Mesendoderm (in vitro differentiated cells): Measurements from ENCODE around the gene GJC1.

Experiments used
- DNase-seq: peaks from one replicate; pipeline ENCODE4 v3.0.0; 2013
- H2AK5ac ChIP-seq: 2 replicates; pipeline ENCODE4 v1.6.1; 2013; ENCODE audit warnings: low read length, inconsistent platforms
- H2BK120ac ChIP-seq: 2 replicates; pipeline ENCODE4 v1.6.1; 2013; ENCODE audit warnings: low read depth, mild to moderate bottlenecking, low read length, moderate library complexity, mixed read lengths
- H2BK15ac ChIP-seq: replicated peaks from 2 replicates; pipeline ENCODE4 v1.6.1; 2013; ENCODE audit warnings: low read depth, mild to moderate bottlenecking, moderate library complexity
- H2BK5ac ChIP-seq: 2 replicates; pipeline ENCODE4 v1.6.1; 2013; ENCODE audit warnings: low read length, inconsistent platforms
- H3K18ac ChIP-seq: 2 replicates; pipeline ENCODE4 v1.6.1; 2013; ENCODE audit warnings: mild to moderate bottlenecking, low read length, mixed read lengths
- H3K23ac ChIP-seq: one replicate; pipeline ENCODE4 v1.6.1; 2013; ENCODE audit warnings: low read length
- H3K27ac ChIP-seq: 2 replicates; pipeline ENCODE4 v1.5.1; 2013; ENCODE audit warnings: low read depth, mild to moderate bottlenecking, inconsistent platforms, low read length, moderate library complexity
- H3K27me3 ChIP-seq: 2 replicates; pipeline ENCODE4 v1.6.1; 2013; ENCODE audit warnings: low read length, control low read depth, mild to moderate bottlenecking, inconsistent platforms; ENCODE audit not compliant: insufficient read depth, poor library complexity
- H3K36me3 ChIP-seq: 2 replicates; pipeline ENCODE4 v1.6.1; 2013; ENCODE audit warnings: low read length, inconsistent platforms; ENCODE audit not compliant: control insufficient read depth, insufficient read depth
- H3K4ac ChIP-seq: one replicate; pipeline ENCODE4 v1.6.1; 2013; ENCODE audit warnings: low read depth, mild to moderate bottlenecking, low read length, moderate library complexity
- H3K4me1 ChIP-seq: 2 replicates; pipeline ENCODE4 v1.6.1; 2013; ENCODE audit warnings: low read depth, low read length, inconsistent platforms; ENCODE audit not compliant: control insufficient read depth
- H3K4me2 ChIP-seq: 2 replicates; pipeline ENCODE4 v1.6.1; 2013; ENCODE audit warnings: low read length
- H3K4me3 ChIP-seq: 2 replicates; pipeline ENCODE4 v1.5.1; 2013; ENCODE audit warnings: mild to moderate bottlenecking, low read length
- H3K56ac ChIP-seq: one replicate; pipeline ENCODE4 v1.6.1; 2013; ENCODE audit warnings: low read length
- H3K79me1 ChIP-seq: 2 replicates; pipeline ENCODE4 v1.6.1; 2013; ENCODE audit warnings: low read length, inconsistent platforms
- H3K79me2 ChIP-seq: 2 replicates; pipeline ENCODE4 v1.6.1; 2013; ENCODE audit warnings: mild to moderate bottlenecking, low read length; ENCODE audit not compliant: control insufficient read depth, insufficient read depth
- H3K9ac ChIP-seq: 2 replicates; pipeline ENCODE4 v1.6.1; 2013; ENCODE audit warnings: low read length, inconsistent platforms
- H4K5ac ChIP-seq: one replicate; pipeline ENCODE4 v1.6.1; 2013; ENCODE audit warnings: low read length
- H4K8ac ChIP-seq: one replicate; pipeline ENCODE4 v1.6.1; 2013; ENCODE audit warnings: low read depth, mild to moderate bottlenecking, control low read depth, low read length, moderate library complexity
- WGBS: extraction: QIAGEN DNeasy Blood & Tissue Kit; methylation state at CpG from one replicate; pipeline ENCODE4 v1.1.7; 2013; ENCODE audit warnings: low lambda C conversion rate, missing lambda C conversion rate; ENCODE audit not compliant: insufficient coverage; ENCODE audit errors: extremely low coverage; 5-methylcytosine and 5-hydroxymethylcytosine counted together

Gene GJC1

DNA sequence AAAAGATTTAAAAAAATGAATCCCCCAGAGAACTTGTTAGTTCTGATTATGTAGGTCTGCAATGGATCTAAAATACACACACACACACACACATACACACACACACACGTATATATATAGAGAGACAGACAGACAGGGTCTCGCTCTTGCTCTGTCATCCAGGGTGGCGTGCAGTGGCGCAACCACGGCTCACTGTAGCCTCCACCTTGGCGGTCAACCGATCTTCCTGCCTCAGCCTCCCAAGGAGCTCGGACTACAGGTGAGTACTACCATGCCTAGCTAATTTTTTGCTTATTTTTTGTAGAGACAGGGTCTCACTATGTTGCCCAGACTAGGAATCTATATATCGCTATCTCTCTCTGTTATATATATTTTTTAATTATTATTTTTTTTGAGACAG is 33.4 kb downstream of the GJC1 start:
- no peak for DNase-seq
- Histone ChIP-seq H3K79me1 (peaks cover 4% of the 10 kb centered on the region), H3K4me2 (no peak overlapping the region), H3K56ac (no peak overlapping the region), H2BK120ac (no peak overlapping the region), H3K27ac (no peak overlapping the region), H3K4me1 (no peaks in the 10 kb centered on the region), H2AK5ac (no peak overlapping the region), H3K23ac (no peak overlapping the region), H3K4me3 (no peak overlapping the region), H2BK15ac (no peak overlapping the region), H3K18ac (no peak overlapping the region), H4K8ac (no peak overlapping the region), H3K27me3 (no peaks in the 10 kb centered on the region), H4K5ac (no peak overlapping the region), H3K79me2 (no peaks in the 10 kb centered on the region), H3K9ac (no peak overlapping the region), H3K4ac (no peak overlapping the region), H3K36me3 (peaks cover 2% of the 10 kb centered on the region), H2BK5ac (no peak overlapping the region)
- WGBS = no CpG with 5 or more reads among the region's 9 CpGs

DNA sequence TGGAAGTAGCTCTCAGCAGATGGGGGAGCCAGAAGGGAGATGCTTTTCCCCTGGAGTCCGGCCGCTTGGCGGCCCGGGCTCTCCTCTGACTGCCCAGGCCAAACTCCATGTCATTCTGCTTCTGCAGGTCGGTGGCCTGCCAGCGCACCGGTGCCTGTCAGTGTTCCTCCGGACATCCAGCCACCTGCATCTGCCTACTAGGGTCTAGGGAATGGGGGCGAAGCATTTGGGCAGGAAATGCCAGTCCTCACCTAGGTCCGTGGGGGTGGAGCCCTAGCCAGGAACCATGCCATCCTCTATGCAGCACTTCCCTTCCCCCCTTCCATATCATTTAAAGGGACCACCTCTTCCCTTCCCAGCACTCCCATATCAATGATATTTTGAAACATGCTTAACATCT is 34.2 kb downstream of the GJC1 start:
- no peaks in the 10 kb centered on the region for H3K36me3 ChIP-seq
- no peaks in the 10 kb centered on the region for H3K79me2 ChIP-seq
- WGBS = no CpG with 5 or more reads among the region's 10 CpGs
- no peak overlapping the region for H3K9ac ChIP-seq
- no peak overlapping the region for H2BK120ac ChIP-seq
- H3K79me1 ChIP-seq = peaks cover 2% of the 10 kb centered on the region
- H4K5ac ChIP-seq = no peak overlapping the region
- H3K27ac ChIP-seq = no peak overlapping the region
- H3K4me3 ChIP-seq = no peak overlapping the region
- no peak overlapping the region for H2AK5ac ChIP-seq
- H2BK15ac ChIP-seq = no peak overlapping the region
- no peak overlapping the region for H2BK5ac ChIP-seq
- H3K4me2 ChIP-seq = no peak overlapping the region
- H3K4ac ChIP-seq = no peak overlapping the region
- H3K4me1 ChIP-seq = no peaks in the 10 kb centered on the region
- no peaks in the 10 kb centered on the region for H3K27me3 ChIP-seq
- H3K56ac ChIP-seq = no peak overlapping the region
- no peak overlapping the region for H3K18ac ChIP-seq
- DNase-seq = no peak
- H3K23ac ChIP-seq = no peak overlapping the region
- H4K8ac ChIP-seq = no peak overlapping the region

DNA sequence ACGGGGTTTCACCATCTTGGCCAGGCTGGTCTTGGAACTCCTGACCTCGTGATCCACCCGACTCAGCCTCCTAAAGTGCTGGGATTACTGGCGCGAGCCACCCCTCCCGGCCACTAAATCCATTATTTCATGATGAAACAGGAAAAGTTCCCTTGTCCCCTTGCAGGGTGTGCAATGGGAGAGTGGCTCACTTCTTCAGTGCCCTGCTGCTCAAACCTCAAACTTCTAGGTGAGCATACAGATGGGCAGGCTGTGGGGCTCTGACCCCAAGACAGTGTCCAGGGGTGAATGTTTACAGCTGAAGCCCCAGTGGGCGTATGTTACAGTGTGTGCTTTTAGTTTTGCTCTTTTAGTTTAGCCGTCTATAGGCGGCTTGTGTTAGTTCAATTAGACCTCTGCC is 34.7 kb downstream of the GJC1 start:
- Histone ChIP-seq H3K4me3 (no peak overlapping the region), H4K8ac (no peak overlapping the region), H2BK120ac (no peak overlapping the region), H3K4ac (no peak overlapping the region), H3K9ac (no peak overlapping the region), H3K36me3 (no peaks in the 10 kb centered on the region), H3K79me2 (no peaks in the 10 kb centered on the region), H3K79me1 (peaks cover under 1% of the 10 kb centered on the region), H3K18ac (no peak overlapping the region), H3K27me3 (no peaks in the 10 kb centered on the region), H3K4me2 (no peak overlapping the region), H4K5ac (no peak overlapping the region), H3K27ac (no peak overlapping the region), H2BK5ac (no peak overlapping the region), H2BK15ac (no peak overlapping the region), H2AK5ac (no peak overlapping the region), H3K23ac (no peak overlapping the region), H3K4me1 (no peaks in the 10 kb centered on the region), H3K56ac (peak overlapping the region; percentile 11)
- no peak for DNase-seq
- no CpG with 5 or more reads among the region's 9 CpGs for WGBS

DNA sequence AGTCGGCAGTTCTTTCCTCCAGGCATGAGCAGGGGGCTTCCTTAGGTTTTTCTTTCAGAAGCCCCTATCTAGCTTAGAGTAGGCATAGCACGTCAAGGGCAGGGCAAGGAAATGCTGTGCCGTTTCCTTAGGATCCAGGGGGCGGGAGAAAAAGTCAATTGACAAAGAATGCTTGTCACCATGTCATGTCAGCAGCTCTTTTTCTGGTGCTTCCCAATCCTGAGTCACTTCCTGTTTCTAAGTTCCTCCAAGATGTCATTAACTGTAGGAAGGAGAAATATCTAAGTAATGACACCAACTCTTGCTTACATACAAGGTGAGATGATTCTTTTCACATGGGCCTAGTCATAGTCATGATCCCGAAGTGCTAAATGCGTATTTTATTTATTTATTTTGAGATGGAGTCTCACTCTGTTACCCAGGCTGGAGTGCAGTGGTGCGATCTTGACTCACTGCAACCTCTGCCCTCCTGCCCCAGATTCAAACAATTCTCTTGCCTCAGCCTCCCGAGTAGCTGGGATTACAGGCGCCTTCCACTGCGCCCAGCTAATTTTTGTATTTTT is 35.2 kb downstream of the GJC1 start:
- Histone ChIP-seq H3K18ac (no peak overlapping the region), H3K27ac (no peak overlapping the region), H3K4ac (no peak overlapping the region), H4K5ac (no peak overlapping the region), H2BK15ac (no peak overlapping the region), H3K79me1 (no peaks in the 10 kb centered on the region), H3K27me3 (no peaks in the 10 kb centered on the region), H3K4me3 (no peak overlapping the region), H3K9ac (no peak overlapping the region), H2BK120ac (no peak overlapping the region), H2BK5ac (no peak overlapping the region), H3K79me2 (no peaks in the 10 kb centered on the region), H3K23ac (no peak overlapping the region), H4K8ac (no peak overlapping the region), H3K4me2 (no peak overlapping the region), H2AK5ac (no peak overlapping the region), H3K4me1 (no peaks in the 10 kb centered on the region), H3K36me3 (no peaks in the 10 kb centered on the region), H3K56ac (no peak overlapping the region)
- DNase-seq = peak; percentile 88
- no CpG with 5 or more reads among the region's 10 CpGs for WGBS

DNA sequence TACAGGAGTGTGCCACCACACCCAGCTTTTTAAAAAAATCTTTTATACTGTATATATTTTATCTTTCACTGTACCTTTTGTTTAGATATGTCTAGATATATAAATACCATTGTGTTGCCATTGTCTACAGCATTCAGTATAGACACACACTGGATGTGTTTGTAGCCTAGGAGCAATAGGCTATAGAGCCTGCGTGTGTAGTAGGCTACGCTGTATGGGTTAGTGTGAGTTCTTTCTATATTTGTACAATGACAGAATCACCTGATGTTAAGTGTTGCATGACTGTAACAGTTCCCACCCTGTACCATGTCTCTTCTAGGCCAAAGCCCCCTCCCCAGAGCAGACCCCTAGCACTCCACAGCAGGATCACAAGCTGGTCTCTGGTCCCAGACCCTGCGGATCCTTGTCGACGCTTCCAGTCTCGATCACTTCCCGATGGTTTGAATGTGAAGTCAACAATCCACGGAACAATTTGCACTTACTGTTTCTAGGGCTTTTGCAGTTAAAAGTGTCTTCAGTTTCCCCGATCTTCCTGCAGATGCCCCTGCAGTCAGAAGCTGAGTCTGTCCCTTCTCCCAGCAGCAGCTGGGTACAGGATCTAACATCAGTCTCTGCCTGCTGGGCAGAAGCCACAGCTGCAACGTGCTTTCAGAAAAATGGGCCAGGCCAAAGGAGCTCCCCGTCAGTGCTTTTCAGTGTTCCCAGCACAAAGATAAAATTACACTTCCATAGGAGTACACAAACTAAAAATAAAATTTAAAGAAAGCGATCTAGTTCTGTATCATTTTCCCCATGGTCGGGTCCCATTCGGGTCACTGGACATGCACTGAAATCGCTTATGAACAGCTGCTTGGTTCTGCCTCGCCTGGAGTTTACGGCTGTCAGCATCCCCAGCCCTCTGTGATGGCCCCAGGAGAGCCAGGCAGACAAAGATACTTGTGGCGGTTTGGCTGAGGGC is 35.9 kb downstream of the GJC1 start:
- Histone ChIP-seq H2AK5ac (no peak overlapping the region), H3K27me3 (no peaks in the 10 kb centered on the region), H3K79me1 (no peaks in the 10 kb centered on the region), H3K18ac (no peak overlapping the region), H3K4ac (no peak overlapping the region), H3K23ac (no peak overlapping the region), H3K79me2 (no peaks in the 10 kb centered on the region), H3K4me3 (no peak overlapping the region), H4K8ac (no peak overlapping the region), H3K27ac (no peak overlapping the region), H2BK5ac (no peak overlapping the region), H2BK120ac (no peak overlapping the region), H4K5ac (no peak overlapping the region), H3K4me2 (no peak overlapping the region), H3K9ac (no peak overlapping the region), H2BK15ac (no peak overlapping the region), H3K4me1 (no peaks in the 10 kb centered on the region), H3K36me3 (no peaks in the 10 kb centered on the region), H3K56ac (no peak overlapping the region)
- DNase-seq = no peak
- no CpG with 5 or more reads among the region's 18 CpGs for WGBS
